NCI-H1092 (cell line): ENCODE data around the gene KRT79.
"Not testable (repeated sequence)": the region's sequence is repeated elsewhere in the genome, so short reads cannot be mapped to it uniquely, and the experiment has no call there.

Experiments
- DNase-seq: peaks from one replicate; lab custom pipeline; 2025; lab: John Stamatoyannopoulos, UW

KRT79 gene

DNA sequence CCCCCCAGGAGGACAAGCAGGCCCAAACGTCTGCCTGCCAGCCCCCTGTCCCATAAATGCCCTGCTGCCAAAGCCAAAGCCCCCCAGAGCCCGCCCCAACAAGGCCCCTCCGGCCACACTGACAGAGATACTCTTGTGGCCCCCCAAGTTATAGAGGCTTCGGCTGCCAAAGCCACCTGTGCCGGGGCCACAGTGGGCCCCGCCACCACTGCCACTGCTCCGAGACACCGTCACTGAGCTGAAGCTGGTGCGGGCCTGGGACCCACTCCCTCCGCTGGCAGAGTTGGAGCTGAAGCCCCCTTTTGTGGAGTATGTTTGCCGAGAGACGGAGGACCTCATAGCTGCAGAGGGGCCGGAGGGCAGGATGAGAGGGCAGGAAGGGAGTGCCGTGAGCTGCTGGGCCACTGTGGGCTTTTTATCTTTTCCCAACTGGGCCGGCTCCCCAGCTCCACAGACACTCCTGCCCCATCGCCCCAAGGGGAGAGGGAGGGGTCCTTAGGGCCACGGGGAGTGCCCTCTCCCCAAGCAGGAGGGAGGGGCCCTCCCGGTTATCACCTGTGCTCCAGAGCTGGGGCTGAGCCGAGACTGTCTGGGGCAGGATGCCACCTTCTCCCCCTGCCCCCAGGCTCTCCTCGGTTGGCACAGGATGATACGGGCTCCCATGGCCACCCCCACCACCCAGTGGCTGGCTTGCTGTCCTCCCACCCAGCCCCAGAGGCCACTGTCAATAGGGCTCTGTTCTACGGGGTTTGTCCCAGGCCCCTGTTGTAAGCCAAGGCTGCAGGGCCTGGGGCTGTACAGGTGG is at the start of gene KRT79:
KRT79 (minus strand) TSS at position 390 of the 805 bp plus-strand sequence; CDS start at position 339, 51 bp downstream.
- DNase-seq, result no peak

DNA sequence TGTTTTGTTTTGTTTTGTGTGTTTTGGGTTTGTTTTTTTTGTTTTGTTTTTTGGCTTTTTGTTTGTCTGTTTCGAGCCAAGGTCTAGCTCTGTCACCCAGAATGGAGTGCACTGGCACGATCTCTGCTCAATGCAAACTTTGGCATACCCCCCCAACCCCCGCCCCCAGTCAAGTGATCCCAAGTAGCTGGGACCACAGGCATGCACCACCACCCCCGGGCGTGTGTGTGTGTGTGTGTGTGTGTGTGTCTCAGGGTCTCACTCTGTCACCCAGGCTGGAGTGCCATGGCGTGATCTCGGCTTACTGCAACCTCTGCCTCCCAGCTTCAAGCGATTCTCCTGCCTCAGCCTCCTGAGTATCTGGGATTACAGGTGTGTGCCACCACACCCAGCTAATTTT is 46.4 kb upstream of the KRT79 start:
- DNase-seq, result not testable (repeated sequence)

DNA sequence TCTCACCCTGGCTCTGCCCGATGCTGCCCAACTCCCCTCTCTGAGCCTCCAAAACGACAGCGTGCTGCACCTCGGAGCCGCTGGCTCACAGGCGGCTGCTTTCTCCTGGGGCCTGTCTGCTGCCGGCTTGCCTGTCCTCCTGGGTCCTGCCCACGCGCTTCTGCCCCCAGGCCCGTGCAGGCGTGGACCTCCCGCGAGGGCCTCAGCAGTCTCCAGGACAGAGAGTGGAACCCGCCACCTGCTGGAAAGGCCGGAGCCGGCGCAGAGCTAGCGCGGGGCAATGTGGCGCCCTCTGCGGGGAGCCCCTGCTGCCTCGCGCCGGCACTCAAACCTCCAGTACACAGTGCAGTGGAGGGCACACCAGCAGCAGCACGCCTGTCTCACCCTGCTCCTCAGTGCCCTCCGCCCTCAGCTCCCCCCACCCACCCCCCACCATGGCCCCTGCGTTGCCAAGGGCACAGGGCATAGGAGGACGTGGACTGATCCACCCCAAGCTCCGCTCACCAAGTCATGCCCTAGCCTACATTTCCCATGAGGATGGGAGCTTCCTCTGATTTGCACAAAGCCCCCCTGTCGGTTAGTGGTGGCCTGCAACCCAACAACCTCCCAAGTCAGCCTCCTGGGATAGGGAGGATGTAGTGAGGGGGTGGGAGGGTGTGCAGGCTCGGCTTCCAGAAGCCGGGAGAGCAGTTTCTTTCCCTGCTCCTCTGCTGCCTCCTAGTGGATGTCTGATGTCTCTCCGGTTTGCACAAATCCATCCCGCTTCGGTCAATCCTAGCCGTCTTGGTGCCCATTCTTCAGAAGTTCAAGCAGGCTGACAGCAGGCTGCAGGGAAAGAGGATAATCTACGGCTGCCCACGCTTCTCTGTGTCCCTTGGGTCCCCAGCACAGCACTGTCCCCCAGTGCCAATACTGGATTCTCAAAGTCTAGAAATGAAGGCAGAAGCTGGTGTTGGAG is 45.6 kb upstream of the KRT79 start:
- DNase-seq, result peak; percentile 71

DNA sequence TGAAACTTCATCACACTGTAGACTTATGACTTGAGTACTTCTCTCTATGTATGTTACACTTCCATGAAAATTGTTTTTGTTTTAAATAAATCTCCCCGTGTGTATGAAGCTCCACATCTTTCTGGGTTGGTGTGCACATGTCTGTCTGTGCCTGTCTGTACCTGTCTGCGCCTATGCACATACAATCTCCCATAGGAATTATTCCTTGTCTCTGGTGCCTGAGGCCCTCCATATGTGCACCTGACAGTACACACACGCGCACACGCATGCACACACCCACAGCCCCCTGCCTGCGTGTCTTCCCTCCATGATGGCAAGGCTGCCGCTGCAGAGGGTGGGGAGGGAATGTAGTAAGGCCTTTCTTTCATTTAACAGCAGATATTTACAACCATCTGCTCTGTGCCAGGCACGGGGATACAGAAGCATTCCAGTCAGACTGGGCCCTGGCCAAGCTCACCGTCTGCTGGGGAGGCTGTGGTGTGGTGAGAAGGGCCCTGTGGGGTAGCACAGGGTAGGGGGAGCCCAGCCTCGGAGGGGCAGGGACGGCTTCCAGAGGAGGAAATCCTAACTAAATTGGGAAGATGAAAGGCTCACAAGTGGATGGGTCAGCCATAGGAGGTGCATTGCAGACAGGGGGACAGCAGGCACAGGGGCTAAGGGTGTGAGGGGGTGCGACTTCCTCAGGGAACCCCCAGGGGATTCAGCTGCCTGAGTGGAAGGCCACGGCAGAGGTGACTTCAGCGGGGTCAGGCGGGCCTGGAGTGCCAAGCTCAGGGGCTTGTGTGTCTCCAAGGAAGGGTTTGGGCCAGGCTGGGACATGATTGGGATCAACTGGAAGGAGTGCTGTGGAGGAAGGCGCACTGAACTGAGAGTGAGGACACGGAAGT is 44.6 kb upstream of the KRT79 start:
- DNase-seq, result no peak

DNA sequence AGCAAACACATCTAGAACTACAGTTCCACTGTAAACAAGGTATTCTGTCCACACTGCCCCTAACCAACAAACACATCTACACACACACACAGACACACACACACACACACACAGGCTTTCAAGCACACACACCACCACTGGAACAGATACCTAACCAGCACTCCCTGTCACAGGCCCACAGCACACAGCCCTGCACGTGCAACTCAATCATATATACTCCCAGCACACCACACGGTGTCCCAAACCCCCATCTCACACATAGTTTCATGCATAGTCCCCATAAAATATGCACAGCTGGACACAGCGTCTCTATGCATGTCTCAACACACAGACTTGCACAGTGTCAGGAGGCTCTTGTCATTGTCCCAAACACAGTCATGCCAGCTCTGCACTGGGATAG is 43.1 kb upstream of the KRT79 start:
- DNase-seq, result no peak

DNA sequence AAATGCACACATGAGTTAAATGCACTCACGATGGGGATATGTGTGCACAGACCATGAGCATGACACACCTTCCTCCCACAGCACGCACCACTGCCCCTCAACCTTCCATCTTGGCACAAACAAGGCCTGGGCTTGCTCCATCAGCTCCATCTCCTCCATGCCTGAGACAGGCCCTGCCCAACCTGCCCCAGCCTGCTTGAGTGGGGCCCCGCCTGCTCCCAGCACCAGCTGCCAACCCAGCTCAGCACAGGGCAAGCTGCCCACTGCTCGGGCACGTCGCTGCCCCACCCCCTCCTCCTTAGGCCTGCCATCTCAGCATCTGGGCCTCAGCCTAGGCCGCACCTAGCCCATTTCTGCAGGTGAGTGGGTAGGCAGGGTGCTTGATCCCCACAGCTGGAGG is 42.3 kb upstream of the KRT79 start:
- no peak for DNase-seq

DNA sequence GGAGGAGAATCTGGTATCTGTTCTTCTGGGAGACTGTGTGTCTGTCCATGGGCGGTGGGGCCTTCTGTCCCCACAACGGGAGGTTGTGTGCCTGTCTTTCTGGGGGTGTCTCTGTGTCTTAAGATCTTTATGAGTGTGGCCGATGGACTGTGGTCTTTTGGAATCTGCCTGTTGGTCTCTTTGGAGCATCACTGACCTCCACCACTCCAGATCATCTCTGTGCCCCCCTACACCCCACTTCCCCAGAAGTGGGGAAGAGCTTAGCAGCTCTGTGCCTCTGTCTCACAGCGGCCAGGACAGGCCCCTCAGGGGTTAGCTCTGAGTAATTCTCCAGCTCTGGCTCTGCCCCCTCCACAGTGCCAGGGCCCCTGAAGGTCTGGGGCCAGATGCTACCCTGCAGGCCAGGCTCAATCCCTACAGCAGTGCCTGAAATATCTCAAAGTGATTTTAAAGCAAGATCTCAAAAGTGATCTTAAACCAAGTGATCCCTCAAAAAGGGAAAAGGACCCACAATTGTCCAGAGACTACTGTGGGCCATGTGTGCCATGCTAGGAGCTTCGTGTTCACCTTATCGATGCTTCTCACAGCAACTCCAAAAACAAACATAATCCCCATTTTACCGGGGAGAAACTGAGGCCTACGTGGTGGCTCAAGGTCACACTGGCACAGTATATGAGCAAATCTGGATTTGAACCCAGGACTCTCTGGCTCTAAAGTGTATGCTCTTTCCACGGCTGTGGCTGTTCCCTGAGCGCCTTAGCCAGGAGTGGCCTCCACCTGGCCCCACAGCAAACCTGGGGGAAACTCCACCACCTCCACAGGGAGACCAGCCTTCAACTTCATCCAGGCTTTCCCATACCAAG is 40.7 kb upstream of the KRT79 start:
- no peak for DNase-seq

DNA sequence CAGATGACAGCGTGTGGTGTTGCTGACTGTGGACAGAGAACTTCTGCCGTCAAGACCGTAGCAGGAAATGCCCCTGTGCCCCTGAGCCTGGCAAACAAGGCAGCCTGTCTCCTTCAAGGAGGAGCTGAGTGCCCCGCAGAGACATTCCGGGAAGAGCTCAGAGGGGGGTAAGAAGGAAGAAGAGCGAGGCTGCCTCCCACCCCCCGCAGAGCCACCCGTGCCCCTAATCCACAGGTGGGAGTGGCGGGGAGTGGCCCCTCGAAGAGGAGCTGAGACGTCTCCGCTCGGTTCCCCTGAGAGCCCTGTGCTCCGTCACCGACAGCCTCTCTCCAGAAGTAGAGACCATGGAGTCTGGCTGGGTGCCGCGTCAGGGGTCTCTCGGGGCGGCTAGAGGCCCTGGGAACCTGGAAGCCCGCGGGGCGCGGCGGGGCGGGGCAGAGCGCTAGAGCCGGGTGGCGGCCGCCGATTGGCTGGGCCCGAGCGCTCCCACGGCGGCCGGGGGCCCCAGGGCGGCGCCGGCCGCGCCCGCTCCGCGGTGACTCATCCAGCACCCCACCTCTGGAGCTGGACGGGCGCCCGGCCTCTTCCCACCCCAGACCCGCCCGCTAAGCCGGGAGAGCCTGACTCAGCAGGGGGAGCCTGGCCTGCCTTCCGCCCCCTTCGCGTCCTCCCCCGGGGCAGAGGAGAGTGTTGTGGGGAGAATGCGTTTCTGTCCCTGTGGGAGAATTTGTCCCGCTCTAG is 39.9 kb upstream of the KRT79 start:
- peak; percentile 28 for DNase-seq

DNA sequence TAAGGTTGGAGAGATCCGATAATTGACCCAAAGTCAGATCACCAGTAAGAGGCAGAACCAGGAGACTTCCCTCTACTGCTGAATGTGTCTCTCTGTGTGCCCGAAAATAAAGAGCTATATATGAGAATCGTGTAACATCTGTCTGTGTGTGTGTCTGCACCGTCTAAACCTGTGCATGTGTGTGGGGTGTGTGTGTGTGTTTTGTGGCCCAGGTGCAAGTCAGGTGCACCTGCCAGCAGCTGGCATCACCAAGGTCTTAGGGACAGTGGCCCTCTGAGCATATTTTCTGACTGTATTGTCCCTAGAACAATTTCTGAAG is 39.4 kb upstream of the KRT79 start:
- no peak for DNase-seq

DNA sequence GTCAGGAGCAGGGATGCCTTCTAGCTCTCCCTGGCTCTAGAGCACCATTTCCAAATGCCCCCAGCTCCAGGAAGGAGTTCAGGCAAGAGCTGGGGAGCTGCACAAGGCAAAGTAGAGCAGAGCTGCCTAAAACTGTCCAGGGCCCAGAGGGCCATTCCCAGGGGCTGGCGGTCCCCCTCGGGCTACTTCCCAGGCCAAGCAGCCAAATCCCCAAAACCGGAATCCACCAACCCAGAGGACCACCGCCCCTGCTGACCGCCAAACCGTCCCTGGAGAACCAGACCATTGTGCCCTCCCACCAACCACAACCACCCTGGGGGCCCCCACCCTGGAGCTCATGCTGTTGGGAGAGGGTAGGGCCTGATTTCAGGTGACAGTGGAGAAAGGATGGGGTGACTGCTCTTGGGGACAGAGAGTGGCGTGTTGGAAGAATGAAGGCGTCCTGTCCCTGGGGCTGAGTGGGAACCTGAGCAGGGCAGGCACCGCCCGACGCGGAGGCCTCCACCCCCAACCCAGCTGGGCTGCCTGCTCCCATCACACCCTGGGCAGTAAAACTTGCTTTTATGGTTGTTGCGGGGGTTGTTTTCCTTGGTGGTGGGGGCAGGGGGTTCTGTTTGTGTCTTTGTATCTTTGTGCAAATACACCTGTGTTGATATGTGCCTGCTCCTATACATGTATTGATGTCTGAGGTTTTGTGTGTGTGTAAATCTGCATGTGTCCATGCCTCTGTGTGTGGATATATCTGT is 38.7 kb upstream of the KRT79 start:
- no peak for DNase-seq

DNA sequence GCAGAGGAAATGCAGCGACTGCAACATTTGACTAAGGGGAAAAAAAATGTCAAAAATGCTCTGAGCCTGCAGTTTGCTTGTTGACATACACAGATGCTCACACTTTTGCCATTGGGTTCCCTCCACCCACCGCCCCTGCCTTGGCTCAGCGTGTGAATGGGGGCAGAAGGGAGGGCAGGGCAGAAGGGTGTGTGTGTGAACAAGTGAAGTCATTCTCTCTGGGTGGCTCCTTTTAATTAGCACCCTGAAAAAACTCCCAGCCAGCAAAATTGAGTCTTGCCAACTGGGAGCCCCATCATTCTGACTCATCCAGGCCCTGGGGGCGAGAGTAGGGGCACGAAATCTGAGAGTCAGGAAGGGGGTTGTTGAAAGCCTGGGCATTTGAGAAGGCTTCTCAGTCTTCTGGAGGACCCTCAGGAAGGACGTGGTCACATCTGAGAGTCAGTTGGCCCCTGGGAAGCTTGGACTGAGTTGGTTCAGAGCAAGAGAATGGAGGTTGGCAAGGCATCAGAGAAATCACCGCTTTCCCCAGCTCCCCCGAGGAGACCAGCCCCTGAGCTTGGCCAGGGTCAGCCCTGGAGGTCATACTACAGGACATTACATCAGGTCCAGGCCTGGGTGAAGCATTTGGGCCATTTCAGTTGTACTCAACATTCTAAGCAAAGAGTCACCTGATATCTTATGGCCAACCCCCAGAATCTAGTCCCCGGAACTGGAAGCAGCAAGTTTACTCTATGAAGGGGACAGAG is 37.4 kb upstream of the KRT79 start:
- DNase-seq, result no peak

DNA sequence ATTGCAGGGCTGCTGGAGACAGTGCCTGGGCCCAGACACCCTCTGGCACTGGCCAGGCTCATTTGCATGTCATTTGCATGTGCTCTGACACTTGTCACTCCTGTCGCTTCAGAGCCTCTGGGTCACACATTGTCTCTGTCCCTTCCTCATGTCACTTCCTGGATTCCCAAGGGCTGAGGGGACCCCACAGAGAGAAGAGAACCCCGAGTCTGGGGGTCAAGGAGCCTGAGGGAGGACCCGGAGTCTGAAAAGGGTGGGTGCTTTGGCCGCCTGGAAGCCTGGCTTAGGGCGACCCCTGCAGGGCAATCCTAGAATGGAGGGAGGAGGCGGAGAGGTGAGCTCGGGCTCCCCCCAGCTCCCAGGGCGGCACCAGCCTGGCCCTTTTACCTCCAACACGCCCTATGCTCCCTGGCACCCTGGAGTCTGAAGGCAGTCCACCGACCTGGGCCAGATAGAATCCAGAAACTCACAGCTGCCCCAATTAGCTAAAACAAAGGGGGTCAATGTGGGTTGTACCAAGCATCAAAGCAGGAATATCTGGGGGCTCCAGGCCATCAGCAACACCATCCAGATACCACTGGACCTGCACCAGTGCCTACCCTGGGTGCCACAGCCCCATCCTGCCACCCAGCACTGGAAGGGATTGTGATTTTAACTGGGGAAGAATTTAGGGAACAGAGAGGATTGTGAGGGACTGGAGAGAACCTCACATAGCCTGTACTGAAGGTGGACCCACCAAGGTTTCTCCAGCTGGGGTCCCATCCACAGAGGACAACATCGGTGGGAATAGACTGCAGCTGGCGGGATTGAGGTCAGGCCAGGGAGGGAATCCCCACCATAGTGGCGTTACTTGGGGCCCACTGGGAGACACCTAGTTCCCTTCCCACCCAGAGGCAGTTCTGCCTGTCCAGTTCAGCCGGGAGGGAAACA is 36.5 kb upstream of the KRT79 start:
- DNase-seq, result peak; percentile 44

DNA sequence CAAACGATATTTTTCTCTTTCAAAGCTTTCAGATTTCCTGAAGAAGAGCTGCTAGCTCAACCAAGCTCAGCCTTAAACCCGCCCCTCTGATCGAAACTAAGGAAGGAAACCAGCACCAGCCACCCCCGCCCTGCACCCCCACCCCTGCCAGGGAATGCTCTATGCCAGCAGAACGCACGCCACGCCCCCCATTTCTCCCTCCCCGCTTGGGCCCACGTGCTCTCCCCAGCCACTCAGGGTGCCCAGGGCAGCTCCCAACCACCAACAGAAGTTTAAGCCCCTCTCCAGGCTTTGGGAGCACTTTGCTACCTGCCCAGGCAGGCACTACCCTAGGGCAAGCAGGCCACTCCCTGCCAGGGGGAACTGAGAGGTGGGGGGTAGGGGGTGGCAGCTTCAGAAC is 33.5 kb upstream of the KRT79 start:
- no peak for DNase-seq

DNA sequence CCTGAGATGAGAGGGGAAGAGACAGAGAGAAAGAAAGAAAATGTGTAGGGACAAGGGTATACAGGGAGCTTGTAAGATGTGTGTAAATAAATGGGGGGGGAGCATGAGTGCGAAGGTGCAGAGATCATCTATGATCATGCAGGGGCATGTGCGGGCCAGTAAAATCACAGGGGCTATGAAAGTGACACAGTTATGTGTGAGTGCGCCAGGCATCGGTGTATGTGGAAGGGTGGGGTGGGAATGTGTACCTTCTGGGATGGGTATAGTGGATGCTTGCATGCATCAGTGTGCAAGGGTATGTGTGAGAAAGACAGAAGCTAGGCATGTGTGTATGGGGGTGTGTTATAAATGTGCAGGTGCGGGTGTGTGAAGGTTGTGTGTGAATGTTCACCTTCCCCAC is 33.0 kb upstream of the KRT79 start:
- no peak for DNase-seq

DNA sequence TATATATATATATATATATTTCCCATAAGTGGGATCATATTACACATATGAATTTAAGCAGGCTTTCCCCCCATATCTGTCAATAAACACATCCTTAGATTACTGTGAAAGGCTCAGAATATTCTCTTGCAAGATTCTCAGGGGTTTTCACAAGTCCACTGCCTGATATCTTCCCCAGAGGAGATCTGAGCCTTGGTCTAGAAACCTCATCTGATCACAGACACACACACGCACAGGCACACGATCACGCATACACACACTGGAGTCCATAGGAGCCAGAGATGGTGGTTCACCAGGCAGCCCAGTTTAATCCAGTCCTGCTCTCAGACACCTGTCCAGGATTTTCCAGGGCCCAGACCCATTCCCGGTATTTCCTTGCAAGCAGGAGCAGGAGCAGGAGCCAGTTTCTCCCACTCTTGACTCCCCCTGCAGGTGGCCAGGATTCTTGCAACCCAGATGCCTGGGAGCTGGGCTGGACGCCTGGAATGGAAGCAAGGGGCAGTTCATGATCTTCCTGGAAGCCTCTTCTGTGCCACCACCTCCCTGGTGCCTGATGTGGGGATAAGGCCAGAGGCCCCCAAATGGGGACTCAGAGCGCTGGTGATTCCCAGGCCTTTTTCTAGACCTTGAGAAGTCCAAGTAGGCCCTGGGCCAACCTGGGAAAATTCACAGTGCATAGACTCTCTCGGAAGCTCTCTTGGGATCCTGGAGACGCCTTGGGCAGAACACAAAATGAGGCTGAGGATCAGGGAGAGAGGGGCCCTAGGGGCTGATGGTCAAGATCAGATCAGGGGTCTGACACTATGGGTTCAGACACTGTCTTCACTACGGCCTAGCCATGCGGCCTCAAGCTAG is 31.2 kb upstream of the KRT79 start:
- peak; percentile 21 for DNase-seq

DNA sequence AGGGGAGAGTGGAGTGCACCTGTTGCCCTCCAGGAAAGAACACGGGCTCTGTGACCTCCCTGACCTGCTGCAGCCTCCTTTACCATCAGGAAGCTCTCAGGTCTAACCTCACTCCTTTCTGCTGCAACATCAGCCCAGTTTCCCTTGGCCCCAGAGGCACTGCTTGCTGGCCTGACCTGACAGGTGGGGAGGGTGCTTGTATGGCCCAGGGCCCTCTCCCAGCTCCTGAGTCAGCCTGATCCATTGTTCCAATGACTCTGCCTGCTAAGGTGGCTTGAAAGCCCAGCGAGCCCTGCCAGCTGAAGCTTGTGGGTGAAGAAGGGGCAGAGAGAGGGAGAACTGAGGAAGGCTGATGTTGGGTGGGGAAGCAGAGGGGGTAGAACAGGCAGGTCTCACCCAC is 27.9 kb upstream of the KRT79 start:
- no peak for DNase-seq

DNA sequence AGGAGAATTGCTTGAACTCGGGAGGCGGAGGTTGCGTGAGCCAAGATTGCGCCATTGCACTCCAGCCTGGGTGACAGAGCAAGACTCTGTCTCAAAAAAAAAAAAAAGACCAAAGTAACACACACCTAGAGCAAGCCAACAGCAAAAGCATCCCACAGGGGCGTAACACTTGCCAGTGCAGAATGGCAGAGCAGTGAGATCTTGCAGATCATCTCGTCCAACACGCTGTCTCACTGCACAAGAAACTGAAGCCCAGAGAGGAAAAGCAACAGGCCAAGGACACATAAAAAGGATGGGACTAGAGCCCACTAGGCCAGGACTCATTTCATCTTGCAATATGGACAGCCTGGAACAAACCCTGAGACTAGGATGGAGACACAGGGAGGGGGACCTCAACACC is 27.4 kb upstream of the KRT79 start:
- no peak for DNase-seq
